Muscle of arm (tissue), 12 donors: ENCODE results near the gene IER5. TPM values are rescaled to one million over a fixed set of nuclear protein-coding genes. Genes with fewer than 3 reads are reported as not detected.

ENCODE experiments used
- DNase-seq: peaks from one replicate; pipeline ENCODE4 v3.0.0-alpha.2; 2013
- polyA plus RNA-seq, 12 donors: library from polyadenylated mRNA; unstranded; fragments of 120-200 nt; gene quantifications; one replicate each; pipeline ENCODE4 v1.2.1, GENCODE V29; 2013; ENCODE audit not compliant: insufficient read length in 12 of 12

The IER5 gene
- polyA plus RNA-seq, 12 donors = 3.9 to 9.7 (median 7.7) TPM; not detected in 1

DNA sequence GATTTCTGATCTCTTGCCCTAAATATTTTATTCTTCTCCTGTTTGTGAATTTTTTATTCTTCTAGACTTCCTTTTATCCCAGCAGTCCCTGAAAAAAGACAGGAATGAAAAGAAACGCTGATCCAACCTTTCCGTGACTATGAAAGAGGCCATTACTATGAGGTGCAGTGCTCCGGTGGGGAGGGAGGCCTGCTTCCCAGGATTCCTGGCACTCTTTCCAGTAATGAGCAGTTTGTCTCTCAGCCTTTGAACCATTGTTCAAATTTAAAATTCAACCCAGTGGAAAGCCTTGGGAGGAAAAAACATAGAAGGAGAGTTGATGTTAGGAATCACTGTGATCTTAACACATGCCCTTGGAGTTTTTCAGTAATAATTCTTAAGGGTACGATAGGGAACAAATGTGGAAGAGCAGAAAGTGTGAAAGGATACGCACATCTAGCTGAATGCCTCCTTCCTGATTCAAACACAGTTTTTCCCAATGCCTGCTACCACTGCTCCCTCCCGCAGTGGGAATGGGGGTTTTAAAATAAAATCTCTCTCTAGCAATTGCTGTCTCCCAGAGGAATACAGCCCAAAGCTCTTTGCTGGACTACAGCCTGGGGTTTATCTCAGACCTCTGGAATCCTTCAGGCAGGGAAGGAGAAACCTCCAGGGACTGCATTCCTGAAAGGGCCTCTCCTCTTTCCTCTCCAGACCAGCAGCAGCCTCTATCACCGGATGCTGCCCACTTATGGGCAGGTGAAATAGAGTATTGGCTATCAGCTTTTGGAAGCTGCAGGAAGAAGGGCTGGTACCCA is 6.1 kb downstream of the IER5 start:
- no peak for DNase-seq

DNA sequence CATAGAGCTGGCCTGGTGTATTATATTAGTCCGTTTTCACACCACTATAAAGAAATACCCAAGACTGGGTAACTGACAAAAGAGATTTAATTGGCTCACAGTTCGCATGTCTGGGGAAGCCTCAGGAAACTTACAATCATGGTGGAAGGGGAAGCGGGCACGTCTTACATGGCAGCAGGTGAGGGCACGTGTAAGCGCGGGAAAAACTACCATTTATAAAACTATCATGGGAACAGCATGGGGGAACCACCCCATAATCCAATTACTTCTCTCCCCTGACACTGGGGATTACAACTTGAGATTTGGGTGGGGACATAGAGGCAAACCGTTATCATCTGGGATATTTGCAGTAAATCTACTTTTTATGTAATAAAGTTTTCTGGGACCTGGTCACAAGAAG is 6.8 kb downstream of the IER5 start:
- no peak for DNase-seq

DNA sequence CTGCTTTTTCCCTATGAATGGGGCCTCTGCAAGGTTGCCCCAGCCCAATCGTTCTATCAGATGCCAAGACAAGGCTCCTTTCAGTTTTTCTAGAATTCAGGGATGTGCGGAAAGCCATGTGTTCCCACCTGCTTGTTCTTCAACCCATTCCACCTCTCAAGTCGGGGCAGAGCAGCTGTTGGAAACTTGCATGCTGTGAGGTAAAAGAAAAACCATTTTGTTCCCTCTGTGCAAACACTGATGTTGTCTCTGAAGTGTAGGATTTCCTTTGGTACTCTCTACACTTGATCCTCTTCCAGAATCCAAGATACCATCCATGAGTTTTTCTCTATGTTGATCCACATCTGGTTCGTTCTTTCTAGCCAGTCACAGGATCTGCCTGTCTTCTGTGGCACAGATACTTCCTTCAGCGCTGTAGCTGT is 7.3 kb downstream of the IER5 start:
- DNase-seq = no peak

DNA sequence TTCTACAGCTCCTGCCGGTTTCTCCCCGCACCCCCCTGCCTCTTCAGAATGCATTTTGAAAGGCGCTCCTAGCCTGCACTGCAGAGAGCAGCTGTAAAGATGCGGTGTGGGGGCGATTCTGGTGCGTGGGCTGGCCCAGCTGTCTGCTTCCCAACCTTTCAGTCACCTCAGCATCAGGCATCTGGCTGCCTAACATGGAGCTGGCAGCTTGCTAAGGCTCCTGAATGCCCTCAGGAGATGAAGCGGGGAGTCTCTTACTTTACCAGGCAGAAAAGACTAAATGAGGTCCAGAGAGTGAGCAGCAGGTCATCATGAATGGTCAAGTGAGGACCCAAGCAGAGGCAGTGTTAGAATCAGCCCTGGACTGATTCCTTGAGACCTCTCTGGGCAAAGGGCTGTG is 8.7 kb downstream of the IER5 start:
- no peak for DNase-seq

DNA sequence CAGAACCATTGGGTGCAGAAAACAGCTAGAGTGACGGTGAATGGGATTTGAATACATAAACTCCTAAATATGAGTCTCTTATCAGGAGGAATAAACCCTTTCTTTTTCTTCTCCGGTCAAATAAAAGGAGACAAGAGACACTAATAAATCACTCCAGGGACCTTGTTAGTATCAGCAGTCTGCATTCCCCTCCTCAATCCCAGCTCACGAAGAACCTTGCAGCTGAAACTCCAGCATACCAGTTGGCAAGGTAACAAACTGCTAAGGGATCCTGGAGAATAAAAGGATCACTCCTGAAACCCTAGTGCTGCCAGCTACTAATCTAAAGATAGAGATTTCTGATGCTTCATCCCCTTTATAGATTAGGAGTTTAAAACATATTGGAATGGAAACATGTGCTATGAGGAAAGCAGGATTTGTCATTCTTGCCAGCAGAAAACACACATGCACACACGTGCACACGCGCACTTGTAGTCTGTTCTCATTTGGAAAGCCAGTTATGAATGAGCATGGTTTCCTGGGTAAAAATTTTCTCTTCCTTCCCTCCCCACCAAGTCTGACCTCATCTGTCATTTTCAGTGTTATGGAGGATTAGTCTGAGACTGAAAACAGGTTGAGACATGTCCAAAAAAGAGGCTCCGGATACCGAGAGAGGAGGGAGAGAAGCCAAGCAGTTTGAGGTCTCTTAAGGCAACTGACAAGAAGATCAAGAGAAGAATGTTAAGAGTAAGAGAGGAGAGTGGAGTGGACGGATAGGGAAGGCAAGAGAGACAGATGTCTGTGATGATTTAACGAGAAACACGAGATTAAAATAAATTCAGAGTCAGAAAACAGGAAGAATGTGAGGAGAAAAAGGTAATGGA is 10.9 kb downstream of the IER5 start:
- DNase-seq = no peak

DNA sequence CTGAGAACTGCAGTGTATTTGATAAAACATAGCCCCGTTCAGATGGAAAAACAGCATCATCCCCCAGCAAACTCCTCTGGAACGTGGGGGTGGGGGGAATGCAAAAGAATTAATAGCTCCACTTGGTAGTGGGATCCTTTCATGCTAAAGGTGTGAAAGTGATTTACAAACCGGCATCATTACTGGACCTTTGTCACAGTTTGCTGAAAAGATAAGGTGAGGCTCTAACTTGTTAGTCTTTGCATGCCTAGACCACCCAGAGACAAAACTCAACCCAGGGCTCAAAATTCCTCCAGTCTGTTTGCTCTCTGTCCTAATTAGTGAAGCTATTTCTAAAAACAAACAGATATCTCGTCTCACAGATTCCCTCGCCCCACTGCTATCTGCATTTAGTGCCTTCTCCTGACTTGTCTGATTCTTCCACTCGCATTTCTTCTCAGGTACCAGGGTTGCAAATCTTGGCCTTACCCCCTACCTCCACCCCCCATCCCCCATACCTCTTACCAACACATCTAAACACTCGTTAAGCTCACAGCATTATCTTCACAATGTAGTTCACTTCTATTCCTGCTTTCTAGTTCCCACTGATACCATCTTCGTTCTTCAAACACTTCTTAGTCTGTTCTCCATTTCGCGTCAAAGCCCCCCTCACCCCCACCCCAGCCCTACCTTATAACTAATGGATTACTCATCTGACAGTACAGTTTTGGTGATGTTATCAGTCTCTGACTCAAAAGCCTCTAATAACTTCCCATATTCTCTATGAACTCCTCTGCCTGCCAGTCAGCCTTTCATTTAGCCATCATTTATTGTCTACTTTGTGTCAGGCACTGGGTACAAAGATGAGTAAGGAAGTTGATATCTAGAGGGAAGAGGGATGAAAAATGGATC is 11.8 kb downstream of the IER5 start:
- no peak for DNase-seq

DNA sequence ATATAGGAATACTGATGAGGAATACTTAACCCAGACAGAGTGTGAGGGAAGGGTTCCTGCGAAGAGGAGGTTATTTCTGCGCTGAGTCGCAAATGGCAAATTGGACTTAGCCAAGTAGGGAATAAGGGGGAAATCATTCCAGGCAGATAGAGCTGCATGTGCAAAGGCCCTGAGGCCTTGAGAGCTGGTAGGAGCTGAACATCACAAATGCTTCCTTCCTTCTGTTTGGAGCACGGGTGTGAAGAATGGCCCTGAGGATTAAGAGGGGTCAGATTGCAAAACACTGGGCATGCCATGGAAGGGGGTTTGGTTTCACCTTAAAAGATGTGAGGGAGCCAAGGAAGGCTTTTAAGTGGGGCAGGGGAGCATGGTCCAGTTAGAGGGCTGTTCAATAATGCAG is 12.4 kb downstream of the IER5 start:
- no peak for DNase-seq

DNA sequence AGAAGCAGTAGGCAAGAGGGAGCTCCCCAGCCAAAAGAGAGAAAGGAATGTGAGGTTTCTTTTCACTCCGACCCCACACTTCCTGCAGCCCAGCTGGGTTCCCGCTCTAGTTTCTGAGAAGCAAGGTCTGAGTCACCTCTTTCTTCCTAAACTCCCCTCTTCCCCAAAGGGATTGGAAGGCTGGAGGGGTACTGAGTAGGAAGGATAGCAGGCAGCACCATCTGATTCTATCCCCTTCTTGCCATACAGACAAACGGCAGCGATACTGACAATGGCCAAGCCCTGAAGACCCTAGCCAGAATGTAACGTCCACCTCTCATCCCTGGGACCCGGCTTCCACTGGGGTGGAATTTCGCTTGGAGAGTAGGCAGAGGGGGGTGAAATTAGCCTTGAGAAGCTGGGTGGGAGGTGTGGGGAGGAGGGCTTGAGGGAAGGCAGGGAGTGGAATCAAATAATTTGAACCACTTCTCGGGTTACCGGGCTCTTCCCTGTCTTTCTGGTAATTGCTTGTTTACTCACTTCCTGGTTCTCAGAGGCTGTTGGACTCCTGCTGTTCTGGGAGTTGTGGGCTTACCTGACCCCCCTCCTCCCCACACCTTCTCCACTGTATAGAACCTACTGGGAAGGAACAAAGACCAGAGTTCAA is 13.2 kb downstream of the IER5 start:
- DNase-seq = no peak

DNA sequence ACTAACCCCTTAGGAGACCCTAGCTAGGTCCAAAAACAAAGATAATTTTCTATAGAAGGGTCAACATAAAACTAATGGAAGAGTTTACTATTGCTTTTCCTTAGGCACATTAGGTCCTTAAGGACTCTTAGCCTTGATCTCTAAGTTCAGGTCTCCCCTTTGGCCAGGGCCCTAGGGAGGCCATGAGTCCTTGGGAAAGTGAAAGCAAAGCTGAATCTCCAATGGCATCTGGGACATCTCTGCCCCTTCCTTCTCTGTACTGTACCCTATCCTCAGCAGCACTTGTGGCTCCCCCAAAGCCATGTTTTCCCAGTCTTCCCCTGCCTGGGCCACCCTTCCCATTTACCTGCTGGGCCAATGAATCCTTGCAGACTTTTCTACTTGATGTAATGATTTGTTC is 14.3 kb downstream of the IER5 start:
- no peak for DNase-seq

DNA sequence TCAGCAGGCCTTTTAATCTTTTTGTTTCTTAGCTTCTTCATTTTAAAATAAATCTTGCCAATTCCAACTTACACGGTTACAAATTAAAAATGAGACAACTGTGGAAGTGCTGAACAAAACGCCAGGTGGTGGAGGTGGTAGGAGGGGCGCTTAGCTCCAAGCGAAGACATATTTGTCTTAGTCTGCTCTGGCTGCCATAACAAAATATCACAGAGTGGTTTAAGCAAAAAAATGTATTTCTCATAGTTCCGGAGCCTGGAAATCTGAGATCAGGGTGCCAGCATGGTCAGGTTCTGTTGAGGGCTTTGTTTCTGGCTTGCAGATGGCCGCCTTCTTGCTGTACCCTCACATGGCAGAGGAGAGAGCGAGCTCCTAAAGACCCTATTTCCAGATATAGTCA is 14.9 kb downstream of the IER5 start:
- no peak for DNase-seq

DNA sequence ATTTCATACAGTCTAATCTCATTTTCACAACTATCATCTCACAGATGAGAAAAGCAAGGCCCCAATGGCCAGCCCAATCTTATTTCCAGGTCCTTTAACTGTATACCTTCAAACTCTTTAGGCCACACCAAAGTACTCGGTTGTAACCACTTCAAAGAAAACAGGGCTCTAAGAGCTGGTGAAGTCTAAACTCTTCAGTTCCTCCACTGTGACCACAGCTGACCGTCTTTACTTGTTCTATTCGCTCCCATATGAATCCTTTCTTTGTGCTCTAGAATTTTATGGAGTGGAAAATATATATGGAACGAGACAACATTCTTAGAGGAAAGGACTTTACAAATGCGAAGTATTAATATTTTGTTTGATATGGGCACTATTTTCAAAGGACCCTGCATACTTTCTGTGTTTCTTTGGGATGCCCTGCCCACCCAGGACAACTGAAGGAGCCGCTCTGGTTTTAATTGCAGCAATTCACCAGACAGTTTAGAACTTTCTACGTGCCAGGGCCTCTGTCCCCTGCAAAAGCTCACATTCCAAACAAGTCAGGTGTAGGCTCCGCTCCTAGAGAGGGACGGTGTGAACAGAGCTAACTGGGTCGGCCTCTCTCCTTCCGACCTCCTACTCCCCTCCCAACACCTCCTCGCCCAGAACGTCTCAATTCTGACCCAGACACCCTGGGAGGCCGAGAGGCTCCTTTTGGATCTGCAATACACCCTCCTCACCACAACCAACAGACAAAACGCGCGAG is 15.7 kb downstream of the IER5 start:
- DNase-seq = no peak

DNA sequence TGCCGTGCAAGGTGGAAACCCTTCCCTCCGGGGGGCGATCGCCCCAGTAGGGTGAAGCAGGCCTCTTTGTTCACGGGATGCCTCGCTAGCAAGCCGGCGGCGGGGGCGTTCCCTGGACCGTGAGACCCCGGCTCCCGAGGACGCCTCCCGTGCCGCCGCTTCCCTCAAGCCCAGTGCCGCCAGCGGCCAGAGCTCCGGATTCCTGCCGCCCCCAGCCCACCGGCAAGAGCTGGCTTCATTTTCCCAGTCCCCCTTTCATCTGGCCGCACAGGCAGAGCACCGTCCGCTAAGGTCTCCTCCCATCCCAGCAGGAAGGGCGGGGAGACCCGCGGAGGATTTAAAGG is 16.3 kb downstream of the IER5 start:
- DNase-seq = no peak

DNA sequence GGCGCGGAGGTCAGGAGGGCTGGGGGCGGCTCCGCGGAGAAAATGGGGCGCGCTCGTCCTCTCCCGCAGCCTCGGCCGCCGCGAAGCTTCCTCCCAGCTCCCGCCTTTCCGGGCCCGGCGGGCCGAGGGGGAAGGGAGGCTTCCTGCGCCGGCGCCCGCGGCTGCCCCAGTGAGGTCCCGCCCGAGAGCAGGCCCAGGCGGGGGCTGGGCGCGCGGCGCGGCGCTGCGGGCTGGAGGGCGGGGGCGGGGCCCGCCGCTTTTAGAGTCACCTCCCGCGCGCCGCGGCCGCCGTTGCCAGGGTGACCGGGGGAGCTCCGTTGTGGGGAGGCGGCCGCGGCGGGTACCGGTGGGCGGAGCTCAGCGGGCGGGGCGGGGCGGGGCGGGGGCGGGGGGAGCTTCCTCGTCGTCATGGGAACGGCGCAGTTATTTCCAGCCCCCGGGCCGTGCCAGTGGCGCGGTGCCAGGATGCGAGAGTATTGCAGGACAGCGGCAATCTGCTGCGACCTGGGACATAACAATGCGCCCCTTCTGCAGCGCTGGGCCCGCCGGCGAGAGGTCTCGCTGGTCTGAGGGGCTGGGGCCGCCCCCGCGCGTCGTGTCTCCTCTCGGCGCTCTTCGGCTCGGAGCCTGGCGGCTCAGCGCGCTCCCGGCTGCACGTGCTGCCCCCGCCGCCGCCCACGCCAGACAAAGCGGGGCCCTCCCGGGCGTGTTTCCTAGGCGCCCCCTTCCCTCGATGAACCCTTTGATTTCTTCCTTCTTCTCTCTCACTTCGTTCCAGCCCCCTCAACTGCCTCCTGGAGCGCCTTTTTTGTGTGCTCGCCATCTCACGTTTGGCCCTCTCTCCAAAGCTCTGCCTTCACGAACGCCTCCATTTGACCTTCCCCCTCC is 16.9 kb downstream of the IER5 start:
- DNase-seq = peak; percentile 87

DNA sequence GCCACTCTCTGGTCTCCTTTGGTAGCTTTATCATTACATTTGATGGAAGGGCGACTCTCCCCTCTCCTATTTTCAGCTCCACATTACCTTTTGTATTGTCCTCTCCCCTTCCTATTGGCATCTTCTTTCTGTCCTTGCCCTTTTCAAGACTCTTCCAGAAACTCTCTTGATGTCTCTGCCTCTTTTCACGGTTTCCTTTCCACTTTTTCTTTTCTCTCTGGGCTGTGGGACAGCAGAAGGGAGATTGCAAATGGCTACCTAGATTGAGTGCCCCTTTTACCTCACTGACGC is 17.5 kb downstream of the IER5 start:
- DNase-seq = no peak

DNA sequence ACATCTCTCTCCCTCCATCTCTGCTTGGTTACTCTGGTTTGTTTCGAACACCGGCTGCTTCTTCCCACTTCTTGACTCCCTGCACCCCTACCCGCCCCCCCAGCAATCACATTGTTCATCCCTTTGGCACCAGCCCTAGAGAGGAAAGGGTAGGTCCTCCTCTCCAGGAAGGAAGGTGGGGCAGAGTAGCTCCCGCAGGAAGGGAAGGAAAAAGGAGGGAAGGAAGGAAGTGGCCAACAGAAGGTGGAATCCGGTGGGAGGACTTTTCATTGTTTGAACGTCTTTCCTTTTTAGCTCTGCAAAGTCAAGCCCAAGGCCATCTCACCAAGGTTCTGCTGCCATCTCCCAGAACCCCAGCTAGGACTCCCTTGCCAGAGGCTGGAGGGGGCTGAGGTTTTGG is 18.0 kb downstream of the IER5 start:
- no peak for DNase-seq

DNA sequence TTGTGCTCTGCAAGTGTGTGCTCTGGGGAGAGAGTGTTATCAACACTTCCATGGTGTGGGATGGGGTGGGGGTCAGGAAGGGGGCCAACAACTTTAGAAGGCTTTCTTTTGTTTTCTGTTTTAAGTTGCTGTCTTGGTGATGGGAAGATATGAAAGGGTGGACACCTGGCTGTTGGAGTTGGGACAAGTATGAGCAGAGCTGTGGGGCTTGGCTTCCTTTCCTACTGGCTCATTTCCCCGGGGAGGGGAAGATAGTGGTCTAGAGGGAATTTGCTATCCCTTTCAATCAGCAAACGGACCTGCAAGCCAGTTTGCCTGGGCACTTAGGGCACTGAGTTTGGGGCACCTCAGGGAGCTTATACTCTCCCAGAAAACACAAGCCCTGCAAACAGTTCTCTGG is 19.2 kb downstream of the IER5 start:
- DNase-seq = no peak

DNA sequence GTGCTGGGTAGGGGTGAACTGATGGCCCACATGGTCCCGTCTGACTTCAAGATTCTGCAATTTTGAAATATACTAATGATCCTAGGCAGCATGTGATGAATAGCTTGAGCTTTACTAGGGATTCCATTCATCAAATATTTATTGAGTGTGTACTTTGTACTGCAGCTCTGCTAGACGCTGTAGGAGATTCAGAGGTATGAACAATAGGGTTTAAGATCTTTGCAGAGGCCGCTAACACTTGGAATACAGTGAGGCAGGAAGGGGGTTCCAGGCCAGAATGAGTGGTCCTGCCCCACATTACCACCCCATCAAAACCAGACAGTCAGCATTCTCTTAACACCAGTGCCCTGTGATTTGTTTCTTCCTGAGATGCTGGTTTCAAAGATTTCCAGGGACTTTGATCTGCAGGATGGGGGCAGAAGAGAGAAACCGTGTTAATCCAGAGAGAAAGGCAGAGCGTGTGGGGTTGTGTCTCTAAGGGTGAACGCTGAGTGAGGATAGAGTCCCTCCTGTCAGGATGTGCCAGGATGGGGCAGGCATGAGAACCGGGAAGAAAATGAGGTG is 19.9 kb downstream of the IER5 start:
- DNase-seq = no peak

DNA sequence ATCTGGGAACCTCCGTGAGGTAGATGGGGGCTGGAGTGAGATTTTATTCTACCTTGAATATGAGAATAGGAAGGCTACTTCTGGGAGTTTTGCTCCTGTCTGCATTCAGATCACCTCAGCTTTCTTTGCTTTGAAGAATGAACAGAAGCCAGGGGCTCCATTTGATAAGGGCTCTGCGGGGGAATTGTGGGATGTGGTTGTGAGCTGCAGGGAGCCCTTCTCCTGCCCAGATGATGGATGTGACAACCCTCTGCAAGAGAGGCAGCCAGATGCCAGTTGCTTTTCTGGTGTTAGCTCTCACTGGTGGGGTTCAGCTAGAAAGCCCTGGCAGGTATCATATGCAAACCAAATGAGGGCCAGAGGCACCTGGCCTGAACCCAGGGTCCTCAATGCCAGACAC is 21.5 kb downstream of the IER5 start:
- no peak for DNase-seq

DNA sequence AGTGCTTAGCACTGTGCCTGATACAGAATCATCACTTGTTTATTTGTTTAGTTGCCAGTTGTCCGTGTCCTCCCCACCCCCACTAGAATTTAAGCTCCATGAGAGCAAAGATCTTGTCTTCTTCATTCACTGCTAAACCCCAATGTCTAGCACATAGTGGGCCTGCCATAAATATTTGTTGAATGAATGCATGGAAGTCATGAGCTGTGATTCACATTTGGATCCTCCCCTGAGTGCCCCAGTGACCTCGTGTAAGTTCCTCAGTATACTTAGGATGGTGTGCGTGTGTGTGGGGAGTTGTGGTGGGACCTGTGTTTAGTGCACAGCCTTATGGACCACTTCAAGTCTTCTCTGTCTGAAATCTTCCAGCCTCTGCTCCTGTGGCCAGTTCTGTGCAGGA is 23.1 kb downstream of the IER5 start:
- DNase-seq = no peak
